ENCODE measurements around the gene TRIM3. TPM values are rescaled to one million over a fixed set of nuclear protein-coding genes. Genes with fewer than 3 reads are reported as not detected.

Gene TRIM3
- polyA plus RNA-seq, 3 donors from 2014 or later = 1.8 to 5.0 (median 2.9) TPM

- peaks cover 17 to 44% (median 18%) of the 10 kb centered on the region in 3 donors for H3K36me3 Mint-ChIP-seq
- peak overlapping the region in 5 of 6 donors; percentile 23 to 85 (median 61) for H3K27ac Mint-ChIP-seq
- H3K4me1 Mint-ChIP-seq = peaks cover 40 to 47% of the 10 kb centered on the region in 2 donors
- H3K27me3 Mint-ChIP-seq (ENCODE audit: low read depth in 3 of 3) = peaks cover 2 to 9% (median 7%) of the 10 kb centered on the region in 3 donors
- peak overlapping the region in 3 of 5 donors; percentile 17 to 54 (median 25) for H3K4me3 Mint-ChIP-seq
- H3K9me3 Mint-ChIP-seq = no peaks in the 10 kb centered on the region
- no peak for DNase-seq
Measured at GRCh38 chr11:6400431-6401345, 73.1 kb downstream of the TRIM3 start.

Other genes with a start within 250 kb of the TRIM3 start
- 10 to 100 TPM; 11.9 to 20.5 (median 15.1) TPM for gene FHIP1B, start 239.3 kb downstream of the TRIM3 start, polyA plus RNA-seq
- not detected for gene CNGA4, start 234.9 kb downstream of the TRIM3 start, polyA plus RNA-seq
- gene CCKBR, start 214.1 kb downstream of the TRIM3 start, polyA plus RNA-seq = not detected
- gene CAVIN3, start 153.4 kb downstream of the TRIM3 start, polyA plus RNA-seq = not detected
- 10 to 100 TPM; 12.0 to 21.9 (median 18.4) TPM for gene SMPD1, start 83.5 kb downstream of the TRIM3 start, polyA plus RNA-seq
- gene APBB1, start 54.8 kb downstream of the TRIM3 start, polyA plus RNA-seq = 10 to 100 TPM; 30.8 to 55.9 (median 35.2) TPM
- gene HPX, start 33.0 kb downstream of the TRIM3 start, polyA plus RNA-seq = not detected
- 10 to 100 TPM; 34.2 to 39.9 (median 35.0) TPM for gene ARFIP2, start 7.4 kb upstream of the TRIM3 start, polyA plus RNA-seq
- 10 to 100 TPM; 33.9 to 41.6 (median 35.2) TPM for gene TIMM10B, start 7.6 kb upstream of the TRIM3 start, polyA plus RNA-seq
- 1 to 10 TPM in 1 of 3 donors, under 1 TPM in 2; 0.74 to 1.3 (median 0.86) TPM for gene DNHD1, start 23.3 kb upstream of the TRIM3 start, polyA plus RNA-seq
- gene RRP8, start 129.7 kb upstream of the TRIM3 start, polyA plus RNA-seq = 10 to 100 TPM; 17.6 to 25.7 (median 18.3) TPM
- 100 to 1,000 TPM; 155 to 297 (median 193) TPM for gene ILK, start 129.8 kb upstream of the TRIM3 start, polyA plus RNA-seq
- gene TAF10, start 138.3 kb upstream of the TRIM3 start, polyA plus RNA-seq = 100 to 1,000 TPM; 329 to 365 (median 334) TPM
- 100 to 1,000 TPM; 110 to 225 (median 167) TPM for gene TPP1, start 145.5 kb upstream of the TRIM3 start, polyA plus RNA-seq
- gene DCHS1, start 181.9 kb upstream of the TRIM3 start, polyA plus RNA-seq = under 1 TPM in 2 of 3 donors, not detected in 1; 0.10 to 0.11 TPM
- 10 to 100 TPM in 2 of 3 donors, 1 to 10 TPM in 1; 4.6 to 17.0 (median 13.7) TPM for gene MRPL17, start 209.4 kb upstream of the TRIM3 start, polyA plus RNA-seq